ENCODE measurements around the gene ORC4. TPM values are rescaled to one million over a fixed set of nuclear protein-coding genes. Genes with fewer than 3 reads are reported as not detected.

ORC4 gene
- total and polyA plus RNA-seq, 8 donors, result 36.1 to 86.0 (median 60.0) TPM

DNA sequence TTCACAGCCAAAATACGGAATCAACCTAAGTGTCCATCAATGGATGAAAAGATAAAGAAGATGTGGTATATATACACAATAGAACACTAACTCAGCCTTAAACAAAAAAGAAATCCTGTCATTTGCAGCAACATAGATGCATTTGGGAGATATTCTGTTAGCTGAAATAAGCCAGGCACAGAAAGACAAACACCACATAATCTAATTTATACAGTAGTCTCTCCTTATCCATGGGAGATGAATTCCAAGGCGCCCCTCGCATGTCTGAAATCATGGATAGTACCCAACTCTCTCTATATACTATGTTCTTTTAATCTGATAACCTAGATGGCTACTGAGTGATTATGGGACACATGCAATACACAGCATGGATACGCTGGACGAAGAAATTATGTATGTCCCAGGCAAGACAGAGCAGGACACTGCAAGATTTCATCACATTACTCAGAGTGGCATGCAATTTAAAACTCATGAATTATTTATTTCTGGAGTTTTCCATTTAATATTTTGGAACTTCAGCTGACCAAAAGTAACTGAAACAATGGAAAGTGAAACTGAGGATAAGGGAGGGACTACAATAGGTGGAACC lies 39.5 kb downstream of the ORC4 start:
- no peak for ATAC-seq
- intact Hi-C loops (cut with DNase I), result no loop called here

DNA sequence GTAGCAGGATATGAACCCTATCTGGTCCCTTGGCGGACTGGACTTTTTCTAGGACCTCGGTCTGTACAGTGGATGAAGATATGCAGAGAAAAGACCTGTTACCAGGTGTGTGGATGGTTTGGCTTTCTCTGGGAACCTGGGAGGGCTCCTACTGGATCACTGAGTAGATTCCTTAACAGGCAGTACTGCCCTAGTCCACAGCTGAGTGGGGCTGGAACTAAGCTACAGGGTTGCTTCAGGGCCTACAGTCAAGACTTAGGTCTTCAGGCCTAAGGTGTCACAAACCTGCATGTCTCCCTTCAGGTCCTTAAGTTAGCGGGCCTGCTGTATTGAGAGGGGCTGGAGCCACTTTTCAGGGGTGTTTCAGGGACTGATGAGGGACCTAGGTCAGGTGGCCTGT lies 42.9 kb downstream of the ORC4 start:
- no peak for DNase-seq
- H3K27me3 ChIP-seq, result no peaks in the 10 kb centered on the region
- ATAC-seq, result no peak
- H3K9me3 ChIP-seq, result no peaks in the 10 kb centered on the region
- TF ChIP-seq, protein P1, sequence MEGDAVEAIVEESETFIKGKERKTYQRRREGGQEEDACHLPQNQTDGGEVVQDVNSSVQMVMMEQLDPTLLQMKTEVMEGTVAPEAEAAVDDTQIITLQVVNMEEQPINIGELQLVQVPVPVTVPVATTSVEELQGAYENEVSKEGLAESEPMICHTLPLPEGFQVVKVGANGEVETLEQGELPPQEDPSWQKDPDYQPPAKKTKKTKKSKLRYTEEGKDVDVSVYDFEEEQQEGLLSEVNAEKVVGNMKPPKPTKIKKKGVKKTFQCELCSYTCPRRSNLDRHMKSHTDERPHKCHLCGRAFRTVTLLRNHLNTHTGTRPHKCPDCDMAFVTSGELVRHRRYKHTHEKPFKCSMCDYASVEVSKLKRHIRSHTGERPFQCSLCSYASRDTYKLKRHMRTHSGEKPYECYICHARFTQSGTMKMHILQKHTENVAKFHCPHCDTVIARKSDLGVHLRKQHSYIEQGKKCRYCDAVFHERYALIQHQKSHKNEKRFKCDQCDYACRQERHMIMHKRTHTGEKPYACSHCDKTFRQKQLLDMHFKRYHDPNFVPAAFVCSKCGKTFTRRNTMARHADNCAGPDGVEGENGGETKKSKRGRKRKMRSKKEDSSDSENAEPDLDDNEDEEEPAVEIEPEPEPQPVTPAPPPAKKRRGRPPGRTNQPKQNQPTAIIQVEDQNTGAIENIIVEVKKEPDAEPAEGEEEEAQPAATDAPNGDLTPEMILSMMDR (IDR thresholded peaks at IDR 0.05), result no peak
- no peak overlapping the region for H3K27ac ChIP-seq
- intact Hi-C loops (cut with DNase I), result no loop called here
- no peak overlapping the region for H3K4me3 ChIP-seq
- peaks cover 0 to 7% of the 10 kb centered on the region in 2 donors for H3K36me3 ChIP-seq
- H3K4me1 ChIP-seq, result no peaks in the 10 kb centered on the region

More for the DNA sequence above, 39.5 kb downstream of the ORC4 start:
- Histone ChIP-seq H3K36me3 (no peaks in the 10 kb centered on the region), H3K27ac (no peak overlapping the region), H3K4me3 (no peak overlapping the region), H3K9me3 (no peaks in the 10 kb centered on the region), H3K4me1 (no peaks in the 10 kb centered on the region), H3K27me3 (no peaks in the 10 kb centered on the region)
- TF ChIP-seq, protein P1 (IDR thresholded peaks at IDR 0.05), result no peak
- no peak for DNase-seq

DNA sequence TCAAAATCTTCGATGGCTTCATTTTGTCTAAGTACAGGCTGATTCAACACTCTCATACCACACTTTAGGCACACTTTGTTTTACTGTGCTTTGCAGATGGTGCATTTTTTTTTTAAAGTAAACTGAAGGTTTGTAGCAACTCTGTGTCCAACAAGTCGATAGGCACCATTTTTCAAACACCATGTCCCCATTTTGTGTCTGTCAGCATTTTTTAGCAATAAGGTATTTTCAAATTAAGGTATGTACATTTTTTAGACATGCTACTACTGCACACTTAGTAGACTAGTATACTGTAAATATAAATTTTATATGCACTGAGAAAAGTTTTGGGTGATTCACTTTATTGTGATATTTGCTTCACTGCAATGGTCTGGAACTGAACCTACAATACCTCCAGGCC lies 44.4 kb downstream of the ORC4 start:
- Histone ChIP-seq H3K36me3 (peaks cover 0 to 11% of the 10 kb centered on the region in 2 donors), H3K4me1 (no peaks in the 10 kb centered on the region), H3K4me3 (no peak overlapping the region), H3K27me3 (no peaks in the 10 kb centered on the region), H3K27ac (no peak overlapping the region), H3K9me3 (no peaks in the 10 kb centered on the region)
- TF ChIP-seq, protein P1 (IDR thresholded peaks at IDR 0.05), result no peak
- ATAC-seq (no peak), DNase-seq (no peak)
- intact Hi-C loops (cut with DNase I), result no loop called here

DNA sequence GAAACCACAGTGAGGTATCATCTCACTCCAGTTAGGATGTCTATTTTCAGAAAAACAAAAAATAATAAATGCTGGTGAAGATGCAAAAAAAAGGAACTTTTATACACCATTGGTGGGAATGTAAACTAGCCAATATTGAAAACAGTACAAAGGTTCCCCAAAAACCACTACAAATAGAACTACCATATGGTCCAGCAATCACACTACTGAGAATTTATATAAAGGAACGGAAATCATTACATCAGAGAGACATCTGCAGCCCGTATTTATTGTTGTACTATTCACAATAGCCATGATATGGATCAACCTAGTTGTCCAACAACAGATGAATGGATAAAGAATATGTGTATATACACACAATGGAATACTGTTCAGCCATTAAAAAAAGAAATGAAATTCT lies 52.0 kb downstream of the ORC4 start:
- TF ChIP-seq, protein P1 (IDR thresholded peaks at IDR 0.05), result no peak
- Histone ChIP-seq H3K4me3 (no peak overlapping the region), H3K4me1 (no peaks in the 10 kb centered on the region), H3K9me3 (peaks cover 0 to 23% of the 10 kb centered on the region in 2 donors), H3K36me3 (peaks cover 0 to 15% of the 10 kb centered on the region in 2 donors), H3K27me3 (no peaks in the 10 kb centered on the region), H3K27ac (no peak overlapping the region)
- DNase-seq (no peak), ATAC-seq (no peak)
- intact Hi-C loops (cut with DNase I), result no loop called here

DNA sequence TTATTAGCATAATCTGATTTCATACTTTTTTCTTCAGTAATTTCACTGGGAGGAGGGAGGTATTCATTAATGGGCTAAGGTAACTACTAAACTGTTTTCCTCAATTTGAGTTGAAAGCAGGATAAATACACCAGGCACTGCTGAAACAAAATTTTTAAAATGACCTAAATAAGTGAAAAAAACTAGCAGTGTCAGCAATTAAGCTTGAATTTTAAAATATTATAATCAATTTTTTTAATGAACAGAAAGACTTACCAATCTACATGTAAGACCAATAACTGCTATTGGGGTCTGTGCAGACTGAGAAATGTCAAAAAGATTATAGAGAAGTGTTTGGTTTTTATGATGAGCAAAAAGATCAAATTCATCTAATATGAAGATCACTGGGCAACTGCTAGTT lies 68.4 kb downstream of the ORC4 start:
- TF ChIP-seq, protein P1 (IDR thresholded peaks at IDR 0.05), result no peak
- DNase-seq, result no peak
- ATAC-seq, result no peak
- no peak overlapping the region for H3K27ac ChIP-seq
- no peak overlapping the region for H3K4me3 ChIP-seq
- peaks cover 0 to 27% of the 10 kb centered on the region in 2 donors for H3K36me3 ChIP-seq
- H3K27me3 ChIP-seq, result no peaks in the 10 kb centered on the region
- intact Hi-C loops (cut with DNase I), result no loop called here
- no peaks in the 10 kb centered on the region for H3K9me3 ChIP-seq
- no peaks in the 10 kb centered on the region for H3K4me1 ChIP-seq
